ENCODE data around the gene SLC16A3.

SLC16A3 gene

GRCh38 chr17:82287868-82288801 lies 59.3 kb downstream of the SLC16A3 start:
- in situ Hi-C loops (cut with HindIII; ENCODE audit: low sequenced_read_pairs), result no loop called here
- peak; percentile 80 for DNase-seq (ENCODE audit: low read depth, low spot score)
- TF ChIP-seq, protein P1, sequence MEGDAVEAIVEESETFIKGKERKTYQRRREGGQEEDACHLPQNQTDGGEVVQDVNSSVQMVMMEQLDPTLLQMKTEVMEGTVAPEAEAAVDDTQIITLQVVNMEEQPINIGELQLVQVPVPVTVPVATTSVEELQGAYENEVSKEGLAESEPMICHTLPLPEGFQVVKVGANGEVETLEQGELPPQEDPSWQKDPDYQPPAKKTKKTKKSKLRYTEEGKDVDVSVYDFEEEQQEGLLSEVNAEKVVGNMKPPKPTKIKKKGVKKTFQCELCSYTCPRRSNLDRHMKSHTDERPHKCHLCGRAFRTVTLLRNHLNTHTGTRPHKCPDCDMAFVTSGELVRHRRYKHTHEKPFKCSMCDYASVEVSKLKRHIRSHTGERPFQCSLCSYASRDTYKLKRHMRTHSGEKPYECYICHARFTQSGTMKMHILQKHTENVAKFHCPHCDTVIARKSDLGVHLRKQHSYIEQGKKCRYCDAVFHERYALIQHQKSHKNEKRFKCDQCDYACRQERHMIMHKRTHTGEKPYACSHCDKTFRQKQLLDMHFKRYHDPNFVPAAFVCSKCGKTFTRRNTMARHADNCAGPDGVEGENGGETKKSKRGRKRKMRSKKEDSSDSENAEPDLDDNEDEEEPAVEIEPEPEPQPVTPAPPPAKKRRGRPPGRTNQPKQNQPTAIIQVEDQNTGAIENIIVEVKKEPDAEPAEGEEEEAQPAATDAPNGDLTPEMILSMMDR (IDR thresholded peaks at IDR 0.05; ENCODE audit: low read depth, low read length), result no peak
- H3K4me3 ChIP-seq (ENCODE audit: low read depth, low read length), result no peak overlapping the region

All from astrocyte of the spinal cord (primary cell).